Calu3 (cell line): Measurements from ENCODE around the gene RMND1. TPM values are rescaled to one million over a fixed set of nuclear protein-coding genes. Genes with fewer than 3 reads are reported as not detected.

Experiments used
- BruUV-seq: library from RNA; stranded (reverse); fragments of 400-500 nt; replicated peaks from 2 replicates; lab custom pipeline; 2021; lab: Mats Ljungman, UMichigan
- CTCF ChIA-PET: fragments of 300-600 bp; sonication (Branson Sonifier 250); formaldehyde crosslinking; loops from one replicate; lab custom pipeline; 2022; ENCODE audit warnings: antibody characterized with exemption; lab: Charles Lee
- DNase-seq: peaks from one replicate; pipeline ENCODE4 v3.0.0; 2022
- H3K27ac Mint-ChIP-seq: one replicate; pipeline ENCODE4 v1.8.0; 2022; ENCODE audit warnings: mixed read lengths; ENCODE audit not compliant: unreplicated experiment
- H3K27me3 Mint-ChIP-seq: one replicate; pipeline ENCODE4 v1.8.0; 2022; ENCODE audit warnings: mixed read lengths; ENCODE audit not compliant: unreplicated experiment
- H3K36me3 Mint-ChIP-seq: one replicate; pipeline ENCODE4 v1.8.0; 2022; ENCODE audit warnings: mild to moderate bottlenecking, moderate library complexity, mixed read lengths; ENCODE audit not compliant: insufficient read depth, unreplicated experiment
- H3K4me1 Mint-ChIP-seq: one replicate; pipeline ENCODE4 v1.8.0; 2022; ENCODE audit warnings: mild to moderate bottlenecking, low read depth, mixed read lengths; ENCODE audit not compliant: unreplicated experiment
- H3K4me3 Mint-ChIP-seq: one replicate; pipeline ENCODE4 v1.8.0; 2022; ENCODE audit warnings: mild to moderate bottlenecking, low read depth, moderate library complexity, mixed read lengths; ENCODE audit not compliant: unreplicated experiment
- H3K9me3 Mint-ChIP-seq: one replicate; pipeline ENCODE4 v1.8.0; 2022; ENCODE audit warnings: low read depth, mixed read lengths; ENCODE audit not compliant: unreplicated experiment
- intact Hi-C: fragments of 100-400 bp; cut with micrococcal nuclease; formaldehyde crosslinking; loops from one replicate; pipeline ENCODE4 v1.10.0; 2022; ENCODE audit not compliant: unreplicated experiment
- total RNA-seq: library from RNA; stranded (reverse); gene quantifications from 2 replicates; pipeline ENCODE4 v1.2.3, GENCODE V29; 2022
- TF ChIP-seq, protein P1 (sequence below): fragments of 200-600 bp; IDR thresholded peaks from one replicate; pipeline ENCODE4 v1.8.0; 2022; ENCODE audit warnings: antibody characterized with exemption; ENCODE audit not compliant: unreplicated experiment

Gene RMND1
- total RNA-seq, 1 experiment from 2014 or later: 13.2 TPM

DNA sequence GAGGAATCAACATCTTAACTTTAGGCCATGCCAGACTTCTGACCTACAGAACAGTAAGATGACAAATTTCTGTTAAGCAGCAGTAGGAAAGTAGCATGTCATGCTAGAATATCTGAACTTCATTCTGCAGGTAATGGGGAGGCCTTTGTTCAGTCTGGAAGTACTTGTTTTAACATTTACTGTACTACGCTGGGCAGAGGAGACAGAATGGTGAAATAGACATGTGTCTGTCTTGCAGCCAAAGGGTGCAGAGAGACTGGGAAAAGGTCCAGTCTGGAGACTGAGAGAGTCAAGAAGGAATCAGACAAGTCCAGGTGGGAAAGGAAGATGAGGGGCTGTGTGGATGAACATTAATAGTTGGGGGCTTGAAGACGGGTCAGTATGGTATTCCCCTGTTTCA is 43.1 kb downstream of the RMND1 start:
- DNase-seq: no peak
- CTCF ChIA-PET: no interaction called here
- intact Hi-C loops: no loop called here
- Mint-ChIP-seq H3K4me1 (no peaks in the 10 kb centered on the region), H3K27me3 (no peaks in the 10 kb centered on the region), H3K27ac (peak overlapping the region; percentile 57), H3K9me3 (peaks cover 2% of the 10 kb centered on the region), H3K36me3 (peaks cover 36% of the 10 kb centered on the region), H3K4me3 (no peak overlapping the region)
- TF ChIP-seq, protein P1, sequence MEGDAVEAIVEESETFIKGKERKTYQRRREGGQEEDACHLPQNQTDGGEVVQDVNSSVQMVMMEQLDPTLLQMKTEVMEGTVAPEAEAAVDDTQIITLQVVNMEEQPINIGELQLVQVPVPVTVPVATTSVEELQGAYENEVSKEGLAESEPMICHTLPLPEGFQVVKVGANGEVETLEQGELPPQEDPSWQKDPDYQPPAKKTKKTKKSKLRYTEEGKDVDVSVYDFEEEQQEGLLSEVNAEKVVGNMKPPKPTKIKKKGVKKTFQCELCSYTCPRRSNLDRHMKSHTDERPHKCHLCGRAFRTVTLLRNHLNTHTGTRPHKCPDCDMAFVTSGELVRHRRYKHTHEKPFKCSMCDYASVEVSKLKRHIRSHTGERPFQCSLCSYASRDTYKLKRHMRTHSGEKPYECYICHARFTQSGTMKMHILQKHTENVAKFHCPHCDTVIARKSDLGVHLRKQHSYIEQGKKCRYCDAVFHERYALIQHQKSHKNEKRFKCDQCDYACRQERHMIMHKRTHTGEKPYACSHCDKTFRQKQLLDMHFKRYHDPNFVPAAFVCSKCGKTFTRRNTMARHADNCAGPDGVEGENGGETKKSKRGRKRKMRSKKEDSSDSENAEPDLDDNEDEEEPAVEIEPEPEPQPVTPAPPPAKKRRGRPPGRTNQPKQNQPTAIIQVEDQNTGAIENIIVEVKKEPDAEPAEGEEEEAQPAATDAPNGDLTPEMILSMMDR: no peak
- BruUV-seq: no TSS peak

DNA sequence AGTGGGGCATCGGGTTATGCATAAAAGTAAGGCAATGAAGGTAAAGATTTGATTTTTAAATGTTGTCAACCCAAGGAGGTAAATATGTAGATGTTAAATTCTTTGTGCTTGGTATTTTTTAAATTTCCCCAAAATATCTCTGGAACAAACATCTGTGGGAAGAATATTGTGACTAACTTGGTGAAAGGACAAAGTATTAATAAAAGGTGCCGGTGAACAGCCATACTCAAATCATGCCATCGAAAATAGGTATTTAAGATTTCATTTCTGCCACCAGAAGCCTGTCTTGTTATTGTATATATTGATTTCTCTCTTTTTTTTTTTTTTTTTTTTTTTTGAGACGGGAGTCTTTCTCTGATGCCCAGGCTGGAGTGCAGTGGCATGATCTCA is 48.0 kb downstream of the RMND1 start:
- Mint-ChIP-seq H3K36me3 (peaks cover 28% of the 10 kb centered on the region), H3K27me3 (no peaks in the 10 kb centered on the region), H3K9me3 (no peaks in the 10 kb centered on the region), H3K4me1 (no peaks in the 10 kb centered on the region), H3K4me3 (no peak overlapping the region), H3K27ac (no peak overlapping the region)
- intact Hi-C loops: no loop called here
- CTCF ChIA-PET: no interaction called here
- no peak for DNase-seq
- TF ChIP-seq, protein P1: no peak
- no TSS peak for BruUV-seq

DNA sequence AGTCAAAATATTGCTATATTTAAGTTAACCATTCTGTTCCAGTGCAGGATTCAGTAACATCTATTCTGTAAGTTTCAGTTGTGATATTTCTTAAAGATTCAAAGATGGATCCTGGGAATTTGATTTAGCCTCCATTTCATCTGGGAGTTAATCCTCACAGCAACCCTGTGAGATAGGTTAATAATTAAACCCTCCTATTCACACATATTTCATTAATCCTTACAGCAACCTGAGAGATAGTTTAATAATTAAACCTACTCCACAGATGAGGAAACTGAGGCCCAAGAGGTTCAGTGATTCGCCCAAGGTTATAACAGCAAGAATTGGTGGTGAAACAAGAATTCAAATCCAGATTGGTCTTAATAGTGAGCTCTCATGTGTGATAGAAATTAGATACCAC is 49.7 kb downstream of the RMND1 start:
- CTCF ChIA-PET: no interaction called here
- Mint-ChIP-seq H3K4me1 (no peaks in the 10 kb centered on the region), H3K27ac (no peak overlapping the region), H3K27me3 (no peaks in the 10 kb centered on the region), H3K9me3 (no peaks in the 10 kb centered on the region), H3K4me3 (no peak overlapping the region), H3K36me3 (peaks cover 23% of the 10 kb centered on the region)
- intact Hi-C loops: no loop called here
- TF ChIP-seq, protein P1: no peak
- no TSS peak for BruUV-seq
- no peak for DNase-seq

DNA sequence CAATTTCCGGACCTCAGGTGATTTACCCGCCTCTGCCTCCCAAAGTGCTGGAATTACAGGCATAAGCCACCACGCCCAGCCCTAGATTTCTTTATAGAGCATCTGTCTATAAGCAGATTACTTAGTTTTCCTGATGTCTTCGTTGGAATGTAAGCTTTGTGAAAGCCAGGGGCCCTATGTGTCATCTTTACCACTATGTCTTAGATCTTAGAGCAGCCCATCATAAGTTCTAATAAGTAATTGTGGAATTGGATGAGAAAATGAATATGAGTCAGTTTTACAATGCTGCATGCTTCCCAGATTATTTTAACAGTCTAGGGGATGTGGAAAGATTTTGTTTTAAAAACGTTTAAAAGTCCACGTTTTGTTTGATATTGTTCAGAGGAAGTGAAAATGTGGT is 51.5 kb downstream of the RMND1 start:
- no TSS peak for BruUV-seq
- H3K9me3 Mint-ChIP-seq: no peaks in the 10 kb centered on the region
- CTCF ChIA-PET: no interaction called here
- H3K4me1 Mint-ChIP-seq: no peaks in the 10 kb centered on the region
- H3K36me3 Mint-ChIP-seq: peaks cover 11% of the 10 kb centered on the region
- TF ChIP-seq, protein P1: no peak
- H3K27ac Mint-ChIP-seq: no peak overlapping the region
- H3K27me3 Mint-ChIP-seq: no peaks in the 10 kb centered on the region
- no peak overlapping the region for H3K4me3 Mint-ChIP-seq
- intact Hi-C loops: no loop called here
- no peak for DNase-seq
